Erythroblast (primary cell): ENCODE measurements around the gene SLC7A5.

Experiments used
- GATA1 ChIP-seq: IDR thresholded peaks from 2 replicates; pipeline ENCODE4 v1.6.1; 2011; ENCODE audit warnings: low read depth, mild to moderate bottlenecking, control low read depth, low read length, moderate library complexity
- POLR2A ChIP-seq: IDR thresholded peaks from 2 replicates; pipeline ENCODE4 v1.6.1; 2011; ENCODE audit warnings: mild to moderate bottlenecking, low read length

- TF ChIP-seq POLR2A (no peak), GATA1 (no peak)
Measured at GRCh38 chr16:87891764-87892163, 22.5 kb upstream of the SLC7A5 start.
